ENCODE results near the gene KLHL12.

KLHL12 gene

GRCh38 chr1:202880062-202880461 is 47.0 kb downstream of the KLHL12 start:
- no peak for DNase-seq

GRCh38 chr1:202879128-202879527 is 47.9 kb downstream of the KLHL12 start:
- DNase-seq, result no peak

GRCh38 chr1:202873026-202873425 is 54.0 kb downstream of the KLHL12 start:
- DNase-seq, result no peak

DNA sequence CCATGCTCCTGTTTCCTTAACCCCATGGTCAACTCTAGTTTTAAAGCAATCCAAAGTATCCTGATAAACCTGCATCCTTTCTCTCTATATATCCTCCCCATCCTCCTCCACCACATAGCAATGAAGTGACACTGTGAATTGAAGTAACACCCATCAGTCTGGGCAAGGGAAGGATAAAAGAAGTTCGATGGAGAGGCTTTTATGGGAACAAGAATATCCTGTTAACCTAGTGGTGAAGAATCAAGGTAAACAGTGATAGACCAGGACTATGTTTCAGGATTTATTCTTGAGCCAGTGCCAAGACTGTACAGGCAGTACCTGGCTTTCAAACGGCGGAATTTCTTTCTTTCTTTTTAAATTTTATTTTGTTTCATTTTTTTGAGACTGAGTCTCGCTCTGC is 55.7 kb downstream of the KLHL12 start:
- DNase-seq, result no peak

- DNase-seq, result no peak
Observed at GRCh38 chr1:202862679-202863560, 64.1 kb downstream of the KLHL12 start.

- DNase-seq, result peak; percentile 83
Observed at GRCh38 chr1:202861420-202862132, 65.5 kb downstream of the KLHL12 start.

DNA sequence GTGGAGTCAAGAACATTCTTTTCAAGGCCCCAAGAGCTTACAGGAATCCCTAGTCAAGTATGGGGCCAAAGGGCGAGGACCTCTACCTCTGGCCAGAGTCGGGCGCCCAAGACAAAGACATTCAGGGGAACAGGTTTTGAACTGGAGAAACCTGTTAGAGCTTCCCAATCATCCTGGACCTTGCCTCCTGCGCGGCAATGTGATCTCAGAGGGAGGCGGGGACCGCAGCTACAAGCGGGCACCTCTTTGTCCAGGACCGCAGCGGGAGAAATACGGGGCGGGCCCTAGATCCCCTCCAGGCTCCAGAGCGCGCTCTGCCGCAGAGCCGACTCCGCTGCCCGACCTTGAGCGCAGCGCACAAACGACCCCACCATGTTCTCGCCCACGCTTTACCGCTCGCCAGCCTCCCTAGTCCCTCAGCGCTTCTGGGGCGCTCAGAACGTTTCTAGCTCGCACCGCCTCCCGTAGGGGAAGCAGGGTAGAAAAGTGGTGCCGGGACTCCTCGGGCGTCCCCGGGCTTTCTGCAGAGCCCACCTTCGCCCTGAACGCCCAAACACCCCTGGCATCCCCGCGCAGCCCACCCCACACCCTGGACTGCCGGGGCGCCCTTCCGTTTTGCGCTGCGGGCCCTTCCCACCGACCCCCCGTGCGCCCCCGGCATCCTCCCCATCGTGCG is 66.2 kb downstream of the KLHL12 start:
- DNase-seq, result peak; percentile 3

DNA sequence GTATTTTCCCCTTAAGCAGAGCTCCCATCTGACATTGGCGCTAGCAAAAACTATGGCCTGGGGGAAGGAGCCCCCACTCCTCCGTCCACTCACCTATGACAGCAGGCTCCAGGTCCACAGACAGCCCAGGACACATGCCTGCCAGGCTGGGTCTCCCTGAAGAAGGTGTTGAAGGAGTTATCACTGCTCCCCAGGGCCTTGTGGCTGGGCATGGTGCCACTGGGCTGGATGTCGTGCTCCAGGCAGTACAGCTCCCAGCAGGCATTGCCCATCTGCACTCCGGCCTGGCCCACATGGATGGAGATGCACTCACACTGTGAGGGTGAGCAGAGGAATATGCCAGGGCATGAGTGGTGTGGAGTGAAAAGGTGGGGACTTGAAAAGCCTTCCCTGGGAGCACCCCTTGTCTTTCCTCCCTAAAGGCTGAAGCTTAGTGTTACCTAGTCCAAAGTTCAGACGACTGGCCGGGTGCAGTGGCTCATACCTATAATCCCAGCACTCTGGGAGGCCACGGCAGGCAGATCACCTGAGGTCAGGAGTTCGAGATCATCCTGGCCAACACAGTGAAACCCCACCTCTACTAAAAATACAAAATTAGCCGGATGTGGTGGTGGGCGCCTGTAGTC is 68.1 kb downstream of the KLHL12 start:
- no peak for DNase-seq

GRCh38 chr1:202858331-202858730 is 68.7 kb downstream of the KLHL12 start:
- DNase-seq, result peak; percentile 45

- no peak for DNase-seq
Observed at GRCh38 chr1:202857136-202857610, 69.9 kb downstream of the KLHL12 start.

DNA sequence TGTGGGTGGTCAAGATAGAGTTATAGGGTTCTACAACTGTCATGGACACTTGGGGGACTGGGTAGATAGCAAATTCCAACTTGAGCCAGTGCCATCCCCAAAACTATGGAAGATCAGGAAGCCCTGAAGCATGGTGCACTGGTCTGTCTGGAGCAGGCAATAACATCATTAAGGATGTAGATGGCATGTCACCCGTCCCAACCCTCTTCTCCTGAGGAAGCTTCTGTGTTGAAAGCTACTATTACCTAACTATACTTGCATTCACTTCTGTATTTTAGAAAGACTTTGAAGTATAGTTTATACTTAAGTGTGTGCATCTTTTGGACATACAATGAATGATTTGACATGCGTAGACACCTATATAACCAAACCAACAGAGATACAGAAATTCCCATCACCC is 71.0 kb downstream of the KLHL12 start:
- no peak for DNase-seq

- no peak for DNase-seq
Observed at GRCh38 chr1:202854787-202855186, 72.2 kb downstream of the KLHL12 start.

GRCh38 chr1:202852163-202852904 is 74.7 kb downstream of the KLHL12 start:
- peak; percentile 62 for DNase-seq

DNA sequence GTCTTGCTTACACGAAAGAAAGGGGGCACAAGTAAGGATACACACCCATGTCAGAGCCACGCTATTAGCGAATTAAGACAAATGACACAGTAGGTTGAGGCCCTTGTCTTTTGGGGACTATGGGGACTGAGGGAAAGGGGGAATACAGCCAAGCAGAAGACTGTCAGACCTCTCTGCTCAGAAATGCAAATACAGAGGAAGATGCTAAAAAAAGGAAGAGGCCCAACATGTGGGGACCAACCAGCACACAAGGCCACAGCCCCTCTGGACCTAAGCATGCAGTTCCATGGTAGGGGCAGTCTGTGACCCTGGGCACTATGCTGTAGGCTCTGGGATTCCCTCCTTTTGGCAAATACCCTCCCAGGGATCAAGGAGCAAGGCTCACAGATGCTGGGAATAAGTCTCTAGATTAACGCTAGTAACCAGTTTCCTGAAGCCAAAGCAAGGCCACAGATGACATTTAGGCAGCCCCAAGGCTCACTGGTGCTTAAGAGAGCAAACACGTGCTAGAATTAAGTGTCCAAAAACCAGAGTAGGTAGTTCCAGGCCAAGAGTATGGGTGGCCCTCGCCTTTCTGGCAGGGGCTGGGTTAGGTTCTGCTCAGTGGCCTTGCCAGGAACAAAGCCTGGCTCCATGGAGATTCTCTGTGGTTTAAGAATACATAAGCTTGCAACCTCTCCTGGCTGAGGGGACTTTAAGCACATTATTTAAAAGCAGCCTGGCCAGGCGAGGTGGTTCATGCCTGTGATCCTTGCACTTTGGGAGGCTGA is 76.3 kb downstream of the KLHL12 start:
- DNase-seq, result no peak

DNA sequence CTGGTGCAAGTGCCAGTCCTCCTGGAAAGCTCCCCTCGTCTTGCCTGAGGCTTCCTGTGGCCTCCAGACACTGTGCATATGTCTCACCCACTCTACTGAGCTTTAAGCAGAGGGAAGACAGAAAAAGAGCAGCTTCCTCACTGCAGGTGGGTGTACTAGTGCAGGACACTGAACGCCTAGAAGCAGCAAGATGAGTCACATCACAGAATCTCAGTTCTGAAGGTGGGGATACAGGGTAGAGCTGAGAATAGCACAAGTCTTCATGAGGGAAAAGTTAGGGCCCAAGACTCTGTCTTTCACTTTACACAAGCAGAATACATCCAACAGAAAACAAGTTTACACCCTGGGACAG is 78.9 kb downstream of the KLHL12 start:
- no peak for DNase-seq

- DNase-seq, result peak; percentile 36
Observed at GRCh38 chr1:202844935-202845334, 82.1 kb downstream of the KLHL12 start.

GRCh38 chr1:202844259-202844658 is 82.8 kb downstream of the KLHL12 start:
- DNase-seq, result no peak

DNA sequence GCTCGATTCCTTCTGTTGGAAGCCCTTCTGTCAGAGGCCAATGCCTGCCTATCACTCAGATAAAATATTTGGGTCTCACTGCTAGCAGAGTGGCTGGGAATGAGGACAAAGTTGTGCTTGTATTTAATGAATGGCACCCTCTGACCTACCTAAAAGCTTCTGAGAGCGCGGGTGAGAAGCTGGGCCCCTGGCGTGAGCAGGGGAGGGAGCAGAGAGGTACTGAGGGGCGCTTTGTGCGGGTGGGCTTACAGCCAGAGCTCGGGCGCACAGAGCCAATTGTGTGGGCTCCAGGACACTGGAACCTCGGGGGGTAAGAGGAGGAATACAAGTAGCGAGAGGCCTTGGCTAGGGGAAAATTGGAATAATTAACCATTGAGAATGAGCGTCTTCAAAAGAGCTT is 84.0 kb downstream of the KLHL12 start:
- no peak for DNase-seq
